H54 (cell line): Measurements from ENCODE around the gene SCUBE3.

Experiments
- DNase-seq: peaks from one replicate; pipeline ENCODE4 v3.0.0; 2011; ENCODE audit warnings: low spot score, mixed read lengths; ENCODE audit not compliant: insufficient read length
- FAIRE-seq: peaks from 3 replicates; lab custom pipeline; 2011; peaks lifted over from hg19 to GRCh38; lab: Jason Lieb, UNC
- POLR2A ChIP-seq: IDR thresholded peaks from 2 replicates; pipeline ENCODE4 v1.6.1; 2011; ENCODE audit warnings: low read depth, mild to moderate bottlenecking, low read length

SCUBE3 gene

DNA sequence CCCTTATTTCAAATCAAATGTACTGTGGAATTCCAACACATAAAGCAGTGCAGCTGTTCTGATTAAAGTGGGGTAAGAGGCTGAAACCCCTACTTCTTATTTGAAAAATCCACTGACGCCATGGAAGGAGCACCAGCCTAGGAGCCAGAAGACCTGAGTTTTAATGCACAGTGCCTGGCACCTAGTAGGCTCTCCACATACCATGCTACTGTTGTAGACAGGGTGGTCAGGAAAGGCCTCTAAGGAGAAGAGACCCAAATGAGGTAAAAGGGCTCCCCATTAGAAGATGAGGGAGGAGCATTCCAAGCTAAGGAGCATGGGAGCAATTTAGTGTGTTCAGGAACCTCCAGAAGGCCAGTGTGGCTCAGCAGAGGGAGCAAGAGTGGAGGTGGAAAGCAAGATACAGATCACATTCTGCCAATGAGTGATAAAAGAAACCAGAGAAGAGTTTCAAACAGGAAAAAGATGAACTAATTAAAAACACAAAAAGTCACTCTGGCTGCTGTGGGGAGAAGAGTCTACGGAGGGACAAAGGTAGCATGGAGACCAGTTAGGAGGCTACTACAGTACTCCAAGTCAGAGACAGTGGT is 34.0 kb downstream of the SCUBE3 start:
- FAIRE-seq (no peak), DNase-seq (no peak)
- TF ChIP-seq POLR2A = no peak

- no peak for TF ChIP-seq POLR2A
- FAIRE-seq (no peak), DNase-seq (no peak)
Observed at GRCh38 chr6:35248300-35248699, 34.5 kb downstream of the SCUBE3 start.

DNA sequence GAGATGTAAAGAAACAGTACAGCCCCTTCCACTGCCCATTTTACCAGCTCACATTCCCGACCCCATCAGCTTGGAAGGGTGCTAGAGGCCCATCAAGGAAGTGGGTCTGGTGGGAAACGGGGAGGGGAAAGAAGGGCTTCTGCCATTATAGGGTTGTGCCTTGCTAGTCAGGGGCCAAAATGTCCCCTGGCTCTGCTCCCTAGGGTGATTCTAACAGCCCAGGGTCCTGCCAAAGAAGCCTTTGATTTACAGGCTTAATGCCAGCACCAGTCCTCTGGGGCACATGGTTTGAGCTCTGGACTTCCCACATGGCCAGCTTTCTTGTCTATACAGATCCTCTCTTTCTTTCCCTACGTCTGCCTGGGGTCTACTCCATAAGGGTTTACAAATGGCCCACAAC is 35.2 kb downstream of the SCUBE3 start:
- no peak for DNase-seq
- TF ChIP-seq POLR2A = no peak

GRCh38 chr6:35251949-35252348 is 38.2 kb downstream of the SCUBE3 start:
- FAIRE-seq (no peak), DNase-seq (no peak)
- no peak for TF ChIP-seq POLR2A

More for the DNA sequence above, 35.2 kb downstream of the SCUBE3 start:
- FAIRE-seq = no peak

GRCh38 chr6:35253249-35253648 is 39.5 kb downstream of the SCUBE3 start:
- DNase-seq (no peak), FAIRE-seq (no peak)
- TF ChIP-seq POLR2A = no peak

DNA sequence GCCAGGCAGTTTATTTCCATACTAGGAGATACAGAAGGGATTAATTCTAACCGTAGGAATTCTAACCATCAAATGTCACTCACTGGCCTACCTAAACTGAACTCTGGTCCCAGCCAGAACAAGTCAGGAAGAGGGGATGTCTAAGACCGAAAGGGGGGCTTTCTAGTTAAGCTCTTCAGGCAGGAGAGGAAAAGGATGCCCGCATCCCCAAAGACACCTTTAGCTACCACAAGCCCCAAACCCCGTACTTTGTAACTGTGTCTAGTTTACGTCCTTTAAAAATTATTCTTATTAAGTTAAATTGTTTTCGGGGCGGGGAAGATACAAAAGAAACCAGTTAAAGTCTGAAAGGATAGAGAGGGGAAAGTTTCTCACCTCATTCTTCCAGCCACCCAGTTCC is 44.6 kb downstream of the SCUBE3 start:
- TF ChIP-seq POLR2A = no peak
- DNase-seq (no peak), FAIRE-seq (no peak)

DNA sequence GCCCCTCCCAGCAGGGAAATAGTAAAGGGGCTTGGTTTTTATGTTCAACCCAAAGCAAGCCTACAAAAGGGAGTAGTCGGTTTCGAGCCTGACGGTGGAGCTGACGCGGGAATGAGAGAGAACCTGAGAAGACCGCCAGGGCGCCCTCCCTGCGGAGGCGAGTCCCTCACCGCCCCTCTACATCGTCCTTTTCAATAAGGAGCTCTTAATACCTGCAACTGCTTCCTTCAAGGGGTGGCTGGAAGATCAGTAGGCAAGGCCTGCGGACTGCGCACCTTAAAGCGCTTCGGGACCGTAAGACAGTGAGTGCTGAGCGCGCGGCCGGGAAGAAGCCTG is 45.1 kb downstream of the SCUBE3 start:
- FAIRE-seq (no peak), DNase-seq (no peak)
- no peak for TF ChIP-seq POLR2A

DNA sequence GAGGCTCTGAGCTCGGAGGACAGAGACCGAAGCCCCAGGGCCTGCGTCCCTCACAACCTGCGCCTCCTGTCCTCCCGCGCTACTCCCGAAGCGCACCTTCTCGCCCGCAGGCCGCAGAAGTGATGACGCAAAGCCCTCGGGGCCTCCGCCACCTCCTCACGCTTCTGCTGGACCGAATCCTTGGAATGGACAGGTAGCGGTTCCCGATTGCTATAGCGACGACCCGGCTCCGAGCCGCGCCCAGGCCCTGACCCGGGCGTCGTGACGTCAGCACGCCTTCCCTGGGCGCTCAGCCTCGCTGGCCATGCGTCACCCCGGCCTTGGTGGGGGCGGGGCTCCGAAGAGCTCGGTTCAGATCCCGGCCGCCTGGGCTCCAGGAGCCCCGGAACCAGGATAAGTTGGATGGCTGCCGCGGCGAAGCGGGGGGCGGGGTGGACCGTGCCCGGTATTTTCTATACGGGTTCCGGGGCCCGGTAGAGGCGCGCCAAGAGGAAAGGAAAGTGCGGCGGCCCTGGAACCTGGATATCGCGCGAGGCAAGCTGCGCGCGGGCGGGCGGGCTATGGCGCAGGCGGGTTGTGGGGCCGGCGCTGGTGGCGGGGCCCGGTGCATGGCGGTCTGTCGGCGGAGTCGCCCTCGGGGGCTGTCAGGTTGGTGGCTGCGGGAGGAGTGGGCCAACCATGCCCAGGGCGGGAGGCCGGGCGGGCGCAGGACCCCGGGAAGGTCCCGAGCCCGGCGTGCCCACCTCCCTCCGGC is 45.6 kb downstream of the SCUBE3 start, which contains the start of gene ZNF76:
ZNF76 (plus strand) TSS at position 542 of the 754 bp plus-strand sequence. CDS start 21,417 bp downstream, outside the sequence.
- FAIRE-seq = peak; percentile 53
- peak; percentile 95 for DNase-seq
- peak; percentile 55 for TF ChIP-seq POLR2A

DNA sequence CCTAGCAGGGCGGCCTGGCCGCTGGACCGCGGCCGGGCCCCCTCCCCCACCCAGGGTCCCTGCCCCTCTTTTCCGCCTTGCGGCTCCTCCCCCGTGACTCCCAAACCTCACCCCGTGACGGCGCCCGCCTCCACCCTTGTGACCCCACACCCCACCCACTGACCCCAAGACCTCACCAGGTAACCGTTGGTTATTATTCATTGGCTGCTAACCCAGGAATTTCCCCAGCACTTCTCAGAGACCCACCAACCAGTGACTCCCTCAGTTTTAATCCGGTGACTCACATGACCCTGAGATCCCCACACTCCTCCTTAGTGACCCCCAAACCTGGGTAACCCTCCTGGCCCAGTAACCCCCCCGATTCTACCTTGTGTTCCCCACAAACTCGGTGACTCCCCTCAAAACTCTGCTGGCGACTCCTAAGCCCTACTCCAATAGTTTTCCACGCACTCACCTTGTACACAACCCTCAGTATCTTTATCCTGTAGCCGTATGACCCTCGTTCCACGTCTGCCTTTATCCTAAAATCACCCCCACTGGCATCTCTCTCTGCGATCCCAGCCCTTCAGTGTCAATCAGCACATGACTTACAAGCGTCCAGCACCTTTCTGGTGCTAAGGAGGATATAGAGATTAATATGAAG is 46.3 kb downstream of the SCUBE3 start:
- DNase-seq (peak; percentile 54), FAIRE-seq (no peak)
- no peak for TF ChIP-seq POLR2A

GRCh38 chr6:35260591-35261570 is 47.1 kb downstream of the SCUBE3 start:
- TF ChIP-seq POLR2A = no peak
- no peak for DNase-seq
- no peak for FAIRE-seq

DNA sequence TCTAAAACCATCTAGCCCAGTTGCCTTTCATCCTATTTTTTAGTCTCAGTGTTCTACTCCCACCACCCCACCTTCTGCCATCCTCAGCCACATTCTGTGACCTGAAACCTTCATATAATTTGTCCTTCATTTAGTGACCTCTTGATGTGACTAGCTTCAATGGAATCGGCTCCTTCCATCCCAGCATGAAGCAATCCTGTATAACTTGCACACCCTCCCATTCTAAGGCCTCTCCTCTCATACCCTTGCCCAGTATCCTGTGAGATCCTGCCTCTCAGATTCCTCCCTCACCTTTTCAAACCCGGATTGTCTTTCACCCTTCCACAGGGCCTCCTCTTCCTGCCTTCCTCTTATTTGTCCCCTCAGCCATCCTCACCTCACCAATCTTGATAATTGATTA is 48.8 kb downstream of the SCUBE3 start:
- DNase-seq (no peak), FAIRE-seq (no peak)
- TF ChIP-seq POLR2A = no peak

DNA sequence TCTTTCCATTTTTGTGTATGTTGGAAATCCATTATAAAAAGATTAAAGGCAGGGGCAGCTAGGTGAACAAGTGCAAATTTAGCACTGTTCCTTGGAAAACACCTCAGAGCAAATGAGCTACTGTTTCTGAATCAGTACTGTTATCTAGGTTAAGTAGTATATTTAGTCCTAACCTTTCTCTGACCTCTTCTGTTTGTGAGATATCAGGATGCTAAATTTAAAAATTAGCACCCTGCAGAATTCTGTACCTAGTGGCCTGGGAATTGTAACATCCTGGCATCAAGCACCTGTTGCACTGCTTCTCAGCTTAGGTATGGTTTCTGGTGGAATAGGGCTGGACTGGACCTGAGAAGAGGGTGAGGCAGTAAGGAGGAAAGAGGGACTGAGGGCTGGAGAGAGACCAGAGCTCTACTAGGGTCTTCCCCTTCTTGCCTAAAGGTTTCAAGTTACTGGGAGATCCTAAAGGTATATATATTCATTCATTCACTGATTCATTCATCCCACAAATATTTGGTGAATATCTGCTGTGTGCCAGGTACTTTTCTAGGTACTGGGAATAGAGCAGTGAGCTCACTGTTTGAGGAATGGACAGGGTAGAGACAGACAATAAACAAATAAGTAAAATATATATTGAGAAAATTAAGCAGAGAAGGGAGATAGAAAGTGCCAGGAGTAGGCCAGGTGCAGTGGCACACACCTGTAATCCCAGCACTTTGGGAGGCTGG is 51.0 kb downstream of the SCUBE3 start:
- FAIRE-seq (no peak), DNase-seq (no peak)
- no peak for TF ChIP-seq POLR2A

- DNase-seq = no peak
- TF ChIP-seq POLR2A = no peak
- no peak for FAIRE-seq
Observed at GRCh38 chr6:35265523-35265922, 51.8 kb downstream of the SCUBE3 start.
